Hippocampal formation (tissue), 2 donors: ENCODE results near the gene CTNNA2.

Experiments
- DNase-seq, 2 donors: peaks; one replicate each; lab custom pipeline; 2025; lab: John Stamatoyannopoulos, UW

CTNNA2 gene

DNA sequence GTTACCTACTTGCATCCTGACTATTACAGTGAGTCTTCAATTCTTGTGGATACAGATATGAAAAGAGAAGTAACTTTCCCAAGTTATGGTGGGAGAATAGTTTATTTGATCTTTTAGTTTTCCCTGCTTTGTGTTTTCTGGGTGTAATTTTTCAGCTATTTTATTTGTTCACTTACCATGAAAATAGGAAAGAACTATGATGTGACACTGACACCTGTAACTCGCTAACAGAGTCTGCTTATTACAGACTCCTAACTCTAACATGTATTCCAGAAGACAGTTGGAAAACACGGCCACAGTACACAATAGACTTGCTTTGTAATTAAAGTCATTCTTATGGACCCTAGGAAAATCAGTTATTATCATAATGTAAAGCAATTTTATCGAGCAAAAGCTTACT lies 468.5 kb downstream of the CTNNA2 start:
- DNase-seq = no peak

- DNase-seq = peak; percentile 34 to 44
Observed at GRCh38 chr2:79982445-79982844, 469.6 kb downstream of the CTNNA2 start.

- DNase-seq = no peak
Observed at GRCh38 chr2:79984476-79984875, 471.6 kb downstream of the CTNNA2 start.

DNA sequence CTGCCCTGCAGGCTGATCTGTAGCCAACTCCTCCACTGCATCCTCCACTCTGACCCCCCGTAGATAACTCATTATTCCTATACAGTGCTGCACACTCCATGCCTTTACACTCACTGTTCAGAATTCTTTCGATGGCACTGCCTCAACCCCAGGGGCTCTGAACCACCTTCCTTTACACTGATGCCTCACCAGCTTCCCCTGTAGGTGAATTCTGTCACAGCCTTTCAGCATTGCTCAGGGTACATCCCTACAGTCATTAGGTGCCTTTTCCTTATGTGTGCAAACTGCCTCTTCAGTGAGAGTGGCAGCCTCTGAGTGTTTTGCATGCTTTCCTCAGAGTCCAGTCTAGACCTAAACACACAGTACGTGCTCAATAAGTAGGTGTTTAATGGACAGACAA lies 472.3 kb downstream of the CTNNA2 start:
- DNase-seq = no peak

DNA sequence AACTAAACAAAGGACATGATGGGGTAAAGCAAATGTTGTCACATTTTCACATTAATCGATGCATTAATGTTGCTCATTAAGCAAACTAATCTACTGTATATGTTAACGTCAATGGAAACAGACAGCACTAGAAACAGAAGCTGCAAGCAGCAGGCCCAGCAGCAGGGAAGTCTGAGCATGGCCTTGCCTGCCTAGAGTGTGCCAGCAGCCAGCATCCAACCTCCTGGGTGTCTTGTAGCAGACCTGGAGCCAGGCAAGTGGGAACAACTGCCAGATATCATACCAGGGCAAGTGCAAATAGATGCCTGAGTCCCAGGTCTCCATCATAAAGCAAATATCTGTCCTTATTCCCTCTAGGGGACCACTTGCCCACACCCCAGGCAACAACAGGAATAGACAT lies 472.7 kb downstream of the CTNNA2 start:
- no peak for DNase-seq

- no peak for DNase-seq
Observed at GRCh38 chr2:79993144-79993543, 480.3 kb downstream of the CTNNA2 start.

DNA sequence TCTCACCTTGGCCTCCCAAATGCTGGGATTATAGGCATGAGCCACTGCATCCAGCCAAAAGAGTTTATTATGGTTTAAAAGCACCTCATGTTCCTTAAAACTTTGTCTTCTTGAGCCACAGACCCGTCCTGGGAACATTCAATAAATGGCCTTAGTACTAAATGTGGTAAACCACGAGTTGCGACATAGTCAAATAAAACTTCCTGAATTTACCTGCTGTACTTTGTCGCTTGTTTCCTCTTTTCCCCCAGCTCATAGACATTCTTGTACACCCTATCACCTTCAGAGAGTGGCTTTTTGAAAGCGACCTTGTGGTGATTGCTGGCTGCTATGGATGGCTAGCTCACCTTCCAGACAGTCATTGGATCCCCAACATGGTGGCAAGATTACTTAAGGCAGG lies 481.3 kb downstream of the CTNNA2 start:
- DNase-seq = no peak

DNA sequence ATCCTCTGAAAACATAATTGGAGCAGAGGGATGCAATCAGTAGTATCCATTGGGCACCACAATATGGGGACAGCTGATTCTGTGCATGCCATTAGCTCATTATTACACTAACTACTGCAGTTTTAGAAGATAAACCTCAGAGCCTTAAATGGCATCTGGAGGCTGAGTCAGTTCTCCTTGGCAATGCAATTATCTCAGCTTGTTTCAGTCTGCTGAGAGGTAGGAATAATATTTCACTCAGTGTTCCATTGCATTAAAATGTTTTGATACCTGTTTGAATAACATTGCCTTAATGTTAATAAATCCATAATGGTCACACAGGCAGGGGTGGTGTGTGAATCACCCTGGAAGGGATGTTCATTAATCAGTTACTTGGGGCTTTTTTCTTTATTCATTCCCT lies 482.1 kb downstream of the CTNNA2 start:
- no peak for DNase-seq

GRCh38 chr2:79996709-79997108 lies 483.9 kb downstream of the CTNNA2 start:
- no peak for DNase-seq

DNA sequence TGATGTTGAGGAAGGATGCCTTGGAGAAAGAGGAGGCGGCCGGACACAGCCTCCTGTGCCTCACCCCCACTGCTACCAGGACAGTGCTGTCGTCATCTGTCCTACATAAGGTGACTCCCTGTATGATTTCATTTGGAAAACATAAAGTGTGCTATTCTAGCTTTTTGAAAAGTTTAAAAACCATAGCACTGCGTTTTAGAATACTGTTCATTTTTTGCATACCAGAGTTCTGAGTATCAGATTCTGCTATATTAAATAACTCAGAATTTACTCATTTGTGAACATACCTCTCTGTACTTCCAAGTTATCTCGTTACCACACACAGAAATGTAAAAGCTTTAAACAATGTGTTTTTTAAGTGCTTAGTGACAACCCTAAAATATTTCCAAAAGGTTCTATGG lies 488.9 kb downstream of the CTNNA2 start:
- no peak for DNase-seq

- DNase-seq = no peak
Observed at GRCh38 chr2:80002112-80002511, 489.3 kb downstream of the CTNNA2 start.

DNA sequence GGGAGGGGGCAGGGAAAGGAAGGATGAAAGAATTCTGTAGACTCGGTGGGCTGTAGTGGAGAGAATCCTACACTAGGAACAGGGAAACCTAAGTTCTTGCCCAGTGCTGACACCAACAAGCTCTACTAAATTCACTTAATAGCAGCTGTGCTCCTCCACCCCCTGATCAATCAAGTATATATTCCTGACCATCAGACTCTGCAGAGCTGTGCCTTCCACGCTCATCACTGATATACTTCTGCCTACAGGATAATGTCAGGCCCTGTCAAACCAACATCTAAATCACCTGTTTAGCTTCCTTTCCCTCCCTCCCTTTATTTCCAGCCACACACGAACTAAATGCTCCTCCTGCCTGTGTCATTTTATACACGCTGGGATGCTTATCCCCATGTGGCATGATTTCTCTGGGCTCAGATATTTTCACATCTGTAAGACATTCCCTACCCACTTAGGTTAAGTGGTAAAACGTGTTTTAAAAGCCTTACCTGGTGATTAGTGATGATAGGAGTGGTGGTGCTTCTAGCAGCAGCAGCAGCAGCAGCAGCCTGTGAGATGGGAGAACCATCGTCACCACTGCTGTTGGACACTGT lies 489.8 kb downstream of the CTNNA2 start:
- no peak for DNase-seq

DNA sequence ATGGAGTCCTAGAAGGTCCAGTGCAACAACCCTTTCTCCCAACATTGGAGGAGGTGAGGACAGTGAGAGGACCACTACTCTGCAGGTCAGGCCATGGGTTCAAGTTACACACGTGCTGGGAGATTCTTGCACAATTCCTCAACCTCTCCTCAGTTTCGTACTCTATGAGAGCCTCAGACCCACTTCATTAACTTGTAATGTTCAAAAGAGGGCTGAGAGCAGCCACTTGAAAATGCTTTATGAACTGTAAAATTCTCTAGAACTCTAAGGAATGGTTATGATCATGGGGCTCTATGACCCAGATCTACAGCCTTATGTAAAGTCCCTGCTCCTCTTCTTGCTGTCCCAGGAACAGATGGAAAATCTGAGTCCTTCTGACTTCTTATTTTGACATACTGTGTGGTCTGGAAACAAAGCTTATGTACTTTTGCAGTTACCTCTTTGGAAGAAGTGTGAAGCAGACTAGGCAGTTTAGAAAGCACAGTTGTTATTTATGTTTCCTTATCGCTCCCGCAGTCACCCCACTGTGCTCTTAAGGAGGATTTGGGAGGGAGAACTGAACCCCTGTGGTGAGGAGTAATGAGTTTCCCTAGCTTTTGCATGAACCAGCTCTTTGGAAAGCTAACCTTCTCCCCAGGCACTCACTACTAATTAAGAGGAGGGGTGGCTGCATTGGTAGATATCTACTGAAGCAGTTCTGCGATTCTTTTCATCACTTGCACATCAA lies 495.1 kb downstream of the CTNNA2 start:
- no peak for DNase-seq

GRCh38 chr2:80008596-80008995 lies 495.7 kb downstream of the CTNNA2 start:
- DNase-seq = no peak

DNA sequence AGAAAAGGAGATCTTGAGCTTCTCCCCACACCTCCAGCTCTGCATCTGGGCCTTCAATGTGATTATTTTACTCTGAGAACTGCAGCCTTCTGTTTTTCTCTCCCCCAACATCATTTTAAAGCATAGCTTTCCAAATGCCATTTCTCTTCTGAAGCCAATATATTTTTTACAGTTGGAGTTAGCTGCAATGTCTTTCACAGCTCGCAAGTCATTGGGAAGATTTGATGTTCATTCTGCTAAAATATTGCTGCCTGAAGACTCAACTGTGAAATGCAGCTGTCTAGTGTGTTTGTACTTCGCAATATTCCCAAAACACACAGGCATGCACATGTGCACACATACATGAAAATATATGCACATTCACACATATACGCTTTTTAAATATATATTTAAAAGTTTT lies 496.4 kb downstream of the CTNNA2 start:
- DNase-seq = no peak

- DNase-seq = no peak
Observed at GRCh38 chr2:80012061-80012460, 499.2 kb downstream of the CTNNA2 start.

GRCh38 chr2:80014637-80015036 lies 501.8 kb downstream of the CTNNA2 start:
- no peak for DNase-seq

DNA sequence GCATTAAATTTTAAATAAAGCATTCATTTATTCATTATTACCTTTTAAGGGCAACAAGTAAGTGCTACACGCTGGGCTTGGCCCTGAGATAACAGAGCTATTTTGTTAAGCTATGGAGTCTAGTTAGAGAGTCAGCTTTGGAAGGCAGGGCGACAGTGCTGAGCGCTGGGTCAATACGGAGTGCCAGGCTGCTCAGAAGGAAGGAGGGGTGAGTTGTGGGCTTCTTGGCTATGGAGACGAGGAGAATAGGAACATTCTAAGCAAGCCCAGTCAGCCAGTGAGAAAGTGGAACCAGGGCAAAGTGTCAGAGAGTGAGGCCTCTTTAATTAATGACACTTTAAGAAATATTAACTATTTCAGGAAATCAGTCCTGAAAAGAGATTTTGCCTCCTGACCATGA lies 503.3 kb downstream of the CTNNA2 start:
- DNase-seq = peak in 1 of 2 donors; percentile 19

- no peak for DNase-seq
Observed at GRCh38 chr2:80019571-80020460, 507.0 kb downstream of the CTNNA2 start.

DNA sequence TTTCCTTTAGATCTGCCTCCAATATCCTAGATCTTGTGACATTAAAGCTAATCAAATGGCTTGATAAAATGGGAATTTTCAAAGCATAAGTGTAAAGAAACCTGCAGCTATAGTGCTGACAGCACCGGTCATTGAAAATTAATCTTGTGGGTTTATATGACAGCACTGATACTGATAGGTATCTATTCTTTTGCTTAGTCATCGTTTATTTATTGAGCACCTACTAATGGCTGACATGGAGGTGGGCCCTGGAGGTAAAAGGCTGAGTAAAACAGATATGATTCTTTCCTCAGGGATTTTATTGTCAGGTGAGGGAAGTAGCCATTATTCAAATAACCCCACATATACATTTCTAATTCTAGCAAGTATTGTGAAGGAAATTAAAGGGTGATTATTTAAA lies 509.2 kb downstream of the CTNNA2 start:
- no peak for DNase-seq

DNA sequence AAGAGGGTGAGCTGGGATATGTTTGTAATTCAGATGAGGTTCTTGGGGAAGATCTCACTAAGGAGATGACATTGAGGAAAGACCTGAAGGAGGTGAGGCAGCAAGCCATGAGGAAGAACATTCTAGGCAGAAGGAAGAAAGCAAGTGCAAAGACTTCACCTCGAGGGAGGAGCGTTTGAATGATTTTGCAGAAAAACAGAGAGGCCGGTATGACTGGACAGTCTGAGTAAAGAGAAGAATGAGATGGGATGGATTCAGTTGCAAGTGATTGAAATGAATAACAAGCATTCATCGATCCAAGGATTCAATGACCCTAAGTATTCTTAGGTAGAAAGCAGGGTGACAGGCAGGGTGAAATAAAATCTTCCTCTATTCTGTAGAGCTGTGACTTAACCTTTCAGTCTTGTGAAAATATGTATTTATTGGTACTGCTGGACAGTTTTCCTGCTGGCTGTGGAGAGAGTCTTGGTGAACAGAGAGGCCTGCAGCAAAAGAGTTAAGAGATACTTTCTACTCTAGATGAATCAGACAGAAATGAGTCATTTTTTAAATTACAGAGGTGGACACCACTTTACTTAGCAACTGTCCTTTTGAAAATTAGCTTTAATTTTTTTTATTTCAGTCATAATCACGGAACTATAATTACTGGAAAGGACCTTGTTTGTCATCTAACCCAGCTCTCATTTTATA lies 513.3 kb downstream of the CTNNA2 start:
- no peak for DNase-seq

DNA sequence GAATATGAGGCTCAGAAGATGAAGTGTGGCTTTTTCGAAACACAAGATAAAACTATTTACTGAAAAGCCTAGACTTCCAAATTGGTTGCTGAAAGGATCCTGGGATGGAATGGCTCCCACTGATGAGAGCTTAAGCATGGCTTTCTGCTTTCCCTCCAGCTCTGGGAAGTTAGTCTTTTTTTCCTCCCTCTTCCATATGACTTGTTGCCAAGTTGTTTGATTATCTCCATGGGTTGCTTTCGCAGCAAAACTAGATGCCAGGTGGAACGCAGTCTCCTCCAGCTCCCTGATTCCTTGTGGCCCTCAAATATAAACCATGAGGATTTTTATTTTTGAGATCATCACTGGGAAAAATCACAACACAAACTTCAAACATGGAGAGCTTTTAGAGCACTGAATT lies 515.2 kb downstream of the CTNNA2 start:
- DNase-seq = no peak
